Measurements from ENCODE around the gene SERPINE1.

DNA sequence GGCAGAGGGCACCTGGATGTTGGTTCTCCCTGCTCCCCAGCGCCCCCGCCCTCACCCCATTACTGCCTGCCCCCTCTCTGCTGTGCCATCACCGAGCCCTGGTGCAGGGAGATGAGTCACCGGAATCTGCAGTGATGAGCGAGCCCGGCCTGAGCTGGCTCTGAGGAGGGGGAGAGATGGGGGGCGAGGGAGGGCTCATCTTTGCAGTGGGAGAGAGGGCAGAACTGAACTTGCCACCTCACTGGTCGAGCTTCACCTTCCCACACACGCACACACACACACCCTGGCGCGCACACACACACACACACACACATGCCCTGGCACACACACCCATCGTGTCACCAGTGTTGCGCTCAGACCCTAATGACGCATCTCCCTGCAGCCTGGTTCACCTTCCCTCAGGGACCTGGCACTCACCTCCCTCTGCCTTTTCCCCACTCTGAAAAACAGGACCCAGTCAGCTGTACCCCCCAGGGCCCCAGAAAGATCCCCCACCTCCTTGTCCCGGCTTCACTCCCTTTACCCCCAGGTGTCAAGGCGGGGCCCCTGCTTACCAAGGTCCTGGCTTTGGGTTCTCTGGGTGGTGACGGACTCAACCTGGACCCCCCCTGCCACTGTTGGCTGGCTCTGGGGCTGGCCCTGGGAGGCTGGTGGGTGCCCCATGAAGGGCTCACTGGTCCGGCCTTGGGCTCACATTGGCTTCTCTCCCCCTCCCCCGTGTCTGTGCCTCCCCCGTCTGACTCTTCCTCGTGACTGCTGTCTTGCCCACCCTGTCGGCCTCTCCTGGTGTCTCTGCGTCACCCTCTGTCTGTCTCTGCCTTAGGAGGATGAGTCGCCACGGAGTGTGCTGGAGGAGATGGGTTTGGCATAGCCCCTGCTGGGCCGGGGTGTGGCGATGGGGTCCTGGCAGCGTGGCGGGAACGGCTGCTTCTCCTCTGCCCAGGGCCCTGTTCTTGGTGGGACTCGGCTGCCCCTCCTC is 33.1 kb downstream of the SERPINE1 start:
- no peak for TF ChIP-seq POLR2A (IDR thresholded peaks at IDR 0.05; ENCODE audit: extremely low read depth, insufficient read length)
- no peak for TF ChIP-seq CTCF (IDR thresholded peaks at IDR 0.05; ENCODE audit: low read depth, low read length)
